HepG2 (cell line): ENCODE data around the gene ZFP69. TPM values are rescaled to one million over a fixed set of nuclear protein-coding genes. Genes with fewer than 3 reads are reported as not detected.

Experiments used
- ARNT2 ChIP-seq: sonication (generic); formaldehyde crosslinking; IDR thresholded peaks from 2 replicates; pipeline ENCODE4 v1.8.0; 2022; ENCODE audit warnings: mild to moderate bottlenecking, low read depth, missing genetic modification reagents, moderate library complexity
- EHMT2 ChIP-seq: fragments of 200-600 bp; sonication (generic); IDR thresholded peaks from 2 replicates; pipeline ENCODE4 v1.7.0; 2017; ENCODE audit warnings: antibody characterized with exemption, low read depth, low read length, borderline replicate concordance
- GTF2F1 ChIP-seq: fragments of 150-350 bp; IDR thresholded peaks from 2 replicates; pipeline ENCODE4 v1.6.1; 2014; ENCODE audit warnings: low read length
- IKZF4 ChIP-seq: sonication (generic); formaldehyde crosslinking; IDR thresholded peaks from 2 replicates; pipeline ENCODE4 v1.5.1; 2020; ENCODE audit warnings: borderline replicate concordance, mild to moderate bottlenecking, low read depth, missing genetic modification reagents; ENCODE audit errors: not compliant biosample characterization
- MAZ ChIP-seq, 2 experiments: sonication (generic) in 1 of 2; formaldehyde crosslinking in 1 of 2; IDR thresholded peaks; 2 replicates each; pipeline versions ENCODE4 v1.5.0 to v1.6.1; 2012 to 2020; ENCODE audit warnings: low read depth in 2 of 2, mild to moderate bottlenecking in 2 of 2, borderline replicate concordance in 1 of 2, improper control_type of control experiment in 1 of 2, low read length in 1 of 2, missing genetic modification reagents in 1 of 2, moderate library complexity in 1 of 2
- MIER2 ChIP-seq: IDR thresholded peaks from 2 replicates; pipeline ENCODE4 v1.6.1; 2016; ENCODE audit warnings: missing biosample characterization, missing genetic modification reagents
- MLLT10 ChIP-seq: sonication (generic); formaldehyde crosslinking; IDR thresholded peaks from 2 replicates; pipeline ENCODE4 v1.4.0; 2020; ENCODE audit warnings: missing genetic modification reagents
- RORA ChIP-seq: sonication (generic); formaldehyde crosslinking; IDR thresholded peaks from 2 replicates; pipeline ENCODE4 v1.5.0; 2020; ENCODE audit warnings: mild to moderate bottlenecking, missing genetic modification reagents, moderate library complexity
- RXRA ChIP-seq: sonication (generic); formaldehyde crosslinking; IDR thresholded peaks from 2 replicates; pipeline ENCODE4 v1.5.1; 2020; ENCODE audit warnings: missing genetic modification reagents
- SALL2 ChIP-seq: sonication (generic); formaldehyde crosslinking; IDR thresholded peaks from 2 replicates; pipeline ENCODE4 v1.8.1; 2023; ENCODE audit warnings: mild to moderate bottlenecking, missing genetic modification reagents, inconsistent platforms
- TAF1 ChIP-seq: sonication (generic); formaldehyde crosslinking; IDR thresholded peaks from 2 replicates; pipeline ENCODE4 v1.4.0; 2020; ENCODE audit warnings: missing genetic modification reagents
- TBX2 ChIP-seq: sonication (generic); formaldehyde crosslinking; IDR thresholded peaks from 2 replicates; pipeline ENCODE4 v1.5.0; 2020; ENCODE audit warnings: missing genetic modification reagents, mild to moderate bottlenecking, borderline replicate concordance
- TOE1 ChIP-seq: sonication (generic); formaldehyde crosslinking; IDR thresholded peaks from 2 replicates; pipeline ENCODE4 v1.4.0; 2020; ENCODE audit warnings: mild to moderate bottlenecking, missing genetic modification reagents
- XBP1 ChIP-seq: sonication (generic); formaldehyde crosslinking; IDR thresholded peaks from 2 replicates; pipeline ENCODE4 v1.5.0; 2020; ENCODE audit warnings: missing genetic modification reagents
- ZBTB2 ChIP-seq: sonication (generic); formaldehyde crosslinking; IDR thresholded peaks from 2 replicates; pipeline ENCODE4 v1.8.0; 2022; ENCODE audit warnings: low read depth, missing genetic modification reagents
- ZNF10 ChIP-seq: sonication (generic); formaldehyde crosslinking; IDR thresholded peaks from 2 replicates; pipeline ENCODE4 v1.4.0; 2020; ENCODE audit warnings: mild to moderate bottlenecking, low read depth, missing genetic modification reagents, borderline replicate concordance
- ZNF335 ChIP-seq: sonication (generic); formaldehyde crosslinking; IDR thresholded peaks from 2 replicates; pipeline ENCODE4 v1.4.0; 2020; ENCODE audit warnings: missing genetic modification reagents
- ZNF570 ChIP-seq: sonication (generic); formaldehyde crosslinking; IDR thresholded peaks from 2 replicates; pipeline ENCODE4 v1.4.0; 2020; ENCODE audit warnings: mild to moderate bottlenecking, missing genetic modification reagents, borderline replicate concordance
- ZNF619 ChIP-seq: sonication (generic); formaldehyde crosslinking; IDR thresholded peaks from 2 replicates; pipeline ENCODE4 v1.4.0; 2020; ENCODE audit warnings: mild to moderate bottlenecking, missing genetic modification reagents
- ZNF710 ChIP-seq: sonication (generic); formaldehyde crosslinking; IDR thresholded peaks from 2 replicates; pipeline ENCODE4 v1.5.0; 2020; ENCODE audit warnings: mild to moderate bottlenecking, missing genetic modification reagents, borderline replicate concordance
- ZNF713 ChIP-seq: sonication (generic); formaldehyde crosslinking; IDR thresholded peaks from 2 replicates; pipeline ENCODE4 v1.4.0; 2020; ENCODE audit warnings: mild to moderate bottlenecking, missing genetic modification reagents
- ZZZ3 ChIP-seq: sonication (generic); formaldehyde crosslinking; IDR thresholded peaks from 2 replicates; pipeline ENCODE4 v1.4.0; 2020; ENCODE audit warnings: missing genetic modification reagents, mild to moderate bottlenecking, borderline replicate concordance
- polyA plus RNA-seq, 8 experiments: library from polyadenylated mRNA; depleted of rRNA in 3 of 8; stranded (reverse) in 7 of 8; unstranded in 1 of 8; fragments of >200 nt; fragmentation: Illumina TruSeq in 4 of 8; extraction: Trizol in 4 of 8; gene quantifications; 2 replicates each; pipeline versions ENCODE4 v1.2.1 to v1.2.3, GENCODE V29; 2011 to 2016; ENCODE audit warnings: low read depth in 4 of 8, missing spikeins in 1 of 8, mixed read lengths in 1 of 8; ENCODE audit not compliant: insufficient read depth in 1 of 8
- total RNA-seq, 5 experiments: library from RNA; depleted of rRNA; stranded (reverse); fragments of >200 nt; fragmentation: Illumina TruSeq; extraction: Trizol; gene quantifications; 2 replicates each; pipeline ENCODE4 v1.2.3, GENCODE V29; 2016; ENCODE audit warnings: low read depth in 1 of 5
- TF ChIP-seq, protein P1 (sequence below): sonication (generic); formaldehyde crosslinking; IDR thresholded peaks from 2 replicates; pipeline ENCODE4 v1.5.0; 2020; ENCODE audit warnings: mild to moderate bottlenecking, missing genetic modification reagents

The ZFP69 gene
- total and polyA plus RNA-seq, 2 of the 13 experiments (the other 11 are each of a cell fraction or from before 2014, with no cell fraction given): 2.6 to 5.6 TPM

- TF ChIP-seq, protein P1, sequence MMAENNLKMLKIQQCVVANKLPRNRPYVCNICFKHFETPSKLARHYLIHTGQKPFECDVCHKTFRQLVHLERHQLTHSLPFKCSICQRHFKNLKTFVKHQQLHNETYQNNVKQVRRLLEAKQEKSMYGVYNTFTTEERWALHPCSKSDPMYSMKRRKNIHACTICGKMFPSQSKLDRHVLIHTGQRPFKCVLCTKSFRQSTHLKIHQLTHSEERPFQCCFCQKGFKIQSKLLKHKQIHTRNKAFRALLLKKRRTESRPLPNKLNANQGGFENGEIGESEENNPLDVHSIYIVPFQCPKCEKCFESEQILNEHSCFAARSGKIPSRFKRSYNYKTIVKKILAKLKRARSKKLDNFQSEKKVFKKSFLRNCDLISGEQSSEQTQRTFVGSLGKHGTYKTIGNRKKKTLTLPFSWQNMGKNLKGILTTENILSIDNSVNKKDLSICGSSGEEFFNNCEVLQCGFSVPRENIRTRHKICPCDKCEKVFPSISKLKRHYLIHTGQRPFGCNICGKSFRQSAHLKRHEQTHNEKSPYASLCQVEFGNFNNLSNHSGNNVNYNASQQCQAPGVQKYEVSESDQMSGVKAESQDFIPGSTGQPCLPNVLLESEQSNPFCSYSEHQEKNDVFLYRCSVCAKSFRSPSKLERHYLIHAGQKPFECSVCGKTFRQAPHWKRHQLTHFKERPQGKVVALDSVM (CRISPR knock-in tag): no peak; the same call in 1 of the 2 replicates
- TF ChIP-seq ZNF713: 0 out of 2 replicates have a peak, but pooled peaks have one; percentile 50
- TF ChIP-seq MLLT10 (CRISPR knock-in tag): no peak
- TF ChIP-seq EHMT2: no peak
- TF ChIP-seq MIER2 (CRISPR knock-in tag): no peak
- no peak for TF ChIP-seq ZNF10 (CRISPR knock-in tag)
- TF ChIP-seq ZNF619 (CRISPR knock-in tag): no peak
- TF ChIP-seq ZNF570: no peak
- TF ChIP-seq RORA (CRISPR knock-in tag): no peak; the same call in 1 of the 2 replicates
- TF ChIP-seq RXRA (CRISPR knock-in tag): peak; percentile 43; the same call in 1 of the 2 replicates
- TF ChIP-seq ZZZ3: peak; percentile 82; the same call in 1 of the 2 replicates
- no peak for TF ChIP-seq ZNF335 (CRISPR knock-in tag)
- no peak for TF ChIP-seq MAZ (IDR thresholded peaks at IDR 0.05; ENCODE audit: borderline replicate concordance, low read depth, low read length)
- 0 out of 2 replicates have a peak, but pooled peaks have one; percentile 19 for TF ChIP-seq MAZ (CRISPR knock-in tag; IDR thresholded peaks at IDR 0.05; ENCODE audit: low read depth)
- TF ChIP-seq ZBTB2 (CRISPR knock-in tag): no peak
- peak; percentile 68; the same call in 1 of the 2 replicates for TF ChIP-seq ZNF710 (CRISPR knock-in tag)
- TF ChIP-seq XBP1 (CRISPR knock-in tag): peak; percentile 93; the same call in 1 of the 2 replicates
- TF ChIP-seq TAF1 (CRISPR knock-in tag): peak; percentile 91
- TF ChIP-seq SALL2 (CRISPR knock-in tag): peak; percentile 96
- TF ChIP-seq TBX2 (CRISPR knock-in tag): peak; percentile 81
- no peak for TF ChIP-seq IKZF4 (CRISPR knock-in tag)
- TF ChIP-seq TOE1 (CRISPR knock-in tag): no peak
- no peak for TF ChIP-seq GTF2F1
- peak; percentile 95 for TF ChIP-seq ARNT2 (CRISPR knock-in tag)
Measured at GRCh38 chr1:40508375-40509341, 31.6 kb downstream of the ZFP69 start, which contains the start of gene EXO5 (continued).
